ENCODE measurements around the gene NEUROD2.

DNA sequence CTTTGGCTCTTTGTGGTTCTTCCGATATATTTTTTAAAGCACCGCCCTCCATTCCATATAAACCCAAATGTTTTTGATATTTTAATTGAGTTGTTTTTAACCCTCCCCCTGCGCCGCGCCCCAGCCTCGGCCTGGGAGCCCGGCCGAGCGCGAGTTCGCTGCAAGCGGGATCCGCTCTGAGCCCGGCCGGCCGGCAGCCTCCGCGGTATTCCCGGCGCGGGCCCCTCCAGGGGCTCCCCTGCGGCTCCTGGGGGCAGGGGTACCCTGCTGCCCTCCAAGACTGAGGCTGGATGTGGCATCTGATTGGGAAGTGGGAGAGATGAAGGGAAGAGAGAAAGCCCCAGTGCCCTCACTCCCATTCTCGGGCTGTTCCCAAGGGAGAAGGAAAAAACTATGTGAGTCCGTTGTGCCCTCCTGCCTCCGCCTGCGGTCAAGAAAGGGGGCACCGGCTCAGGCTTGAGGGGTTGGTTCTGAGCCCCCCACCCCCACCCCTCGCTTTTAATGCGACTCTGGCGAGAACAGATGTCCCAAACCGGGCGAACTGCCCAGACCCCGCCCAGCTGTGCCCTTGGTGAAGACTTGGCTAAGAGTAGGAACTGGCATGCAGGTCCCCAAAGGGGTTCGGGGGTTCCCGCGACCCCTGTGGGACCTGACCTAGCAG is 8.6 kb downstream of the NEUROD2 start:
- TF ChIP-seq EZH2 (IDR thresholded peaks at IDR 0.05; ENCODE audit: borderline replicate concordance, low read length), result peak; percentile 78
- TF ChIP-seq, protein P1, sequence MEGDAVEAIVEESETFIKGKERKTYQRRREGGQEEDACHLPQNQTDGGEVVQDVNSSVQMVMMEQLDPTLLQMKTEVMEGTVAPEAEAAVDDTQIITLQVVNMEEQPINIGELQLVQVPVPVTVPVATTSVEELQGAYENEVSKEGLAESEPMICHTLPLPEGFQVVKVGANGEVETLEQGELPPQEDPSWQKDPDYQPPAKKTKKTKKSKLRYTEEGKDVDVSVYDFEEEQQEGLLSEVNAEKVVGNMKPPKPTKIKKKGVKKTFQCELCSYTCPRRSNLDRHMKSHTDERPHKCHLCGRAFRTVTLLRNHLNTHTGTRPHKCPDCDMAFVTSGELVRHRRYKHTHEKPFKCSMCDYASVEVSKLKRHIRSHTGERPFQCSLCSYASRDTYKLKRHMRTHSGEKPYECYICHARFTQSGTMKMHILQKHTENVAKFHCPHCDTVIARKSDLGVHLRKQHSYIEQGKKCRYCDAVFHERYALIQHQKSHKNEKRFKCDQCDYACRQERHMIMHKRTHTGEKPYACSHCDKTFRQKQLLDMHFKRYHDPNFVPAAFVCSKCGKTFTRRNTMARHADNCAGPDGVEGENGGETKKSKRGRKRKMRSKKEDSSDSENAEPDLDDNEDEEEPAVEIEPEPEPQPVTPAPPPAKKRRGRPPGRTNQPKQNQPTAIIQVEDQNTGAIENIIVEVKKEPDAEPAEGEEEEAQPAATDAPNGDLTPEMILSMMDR (conservative IDR thresholded peaks at IDR 0.05 in 1 of 2, IDR thresholded peaks at IDR 0.05 in 1 of 2; ENCODE audit: extremely low read depth in 1 of 2, insufficient read depth in 1 of 2, low read depth in 1 of 2, low read length in 2 of 2), result no peak

All from mammary epithelial cell (primary cell).